ENCODE results near the gene HSF4. TPM values are rescaled to one million over a fixed set of nuclear protein-coding genes. Genes with fewer than 3 reads are reported as not detected.
"Not testable (repeated sequence)": the region's sequence is repeated elsewhere in the genome, so short reads cannot be mapped to it uniquely, and the experiment has no call there.

The HSF4 gene
- total and polyA plus RNA-seq, 4 donors, result 5.1 to 62.5 (median 21.0) TPM

- H3K9ac ChIP-seq (ENCODE audit: insufficient read depth in 1 of 2, low read length in 2 of 2), result no peak overlapping the region
- H3K27me3 ChIP-seq (ENCODE audit: control insufficient read depth in 3 of 3, insufficient read depth in 3 of 3, low read length in 2 of 3), result no peaks in the 10 kb centered on the region
- no peaks in the 10 kb centered on the region for H3K4me1 ChIP-seq (ENCODE audit: control insufficient read depth in 5 of 5, insufficient read depth in 5 of 5, low read length in 5 of 5)
- no peaks in the 10 kb centered on the region for H3K9me3 ChIP-seq (ENCODE audit: control insufficient read depth in 4 of 4, insufficient read depth in 3 of 4, low read length in 3 of 4)
- ATAC-seq (ENCODE audit: insufficient read depth, low FRiP score) (no peak), DNase-seq (no peak)
- H3K4me3 ChIP-seq, result no peak overlapping the region
- no peak overlapping the region for H3K27ac ChIP-seq (ENCODE audit: low read depth in 1 of 2, low read length in 1 of 2)
- no peak for TF ChIP-seq CTCF (IDR thresholded peaks at IDR 0.05; ENCODE audit: control extremely low read depth, extremely low read depth)
- peaks cover 0 to 13% (median 4%) of the 10 kb centered on the region in 4 donors for H3K36me3 ChIP-seq (ENCODE audit: control insufficient read depth in 4 of 4, insufficient read depth in 4 of 4, low read length in 4 of 4)
- 58 to 71% methylated on average over 13 of the region's 13 CpGs for WGBS, 2 donors
Measured at GRCh38 chr16:67116388-67117311, 47.9 kb upstream of the HSF4 start.

- Histone ChIP-seq H3K9me3 (ENCODE audit: control insufficient read depth in 4 of 4, insufficient read depth in 3 of 4, low read length in 3 of 4) (no peaks in the 10 kb centered on the region), H3K4me3 (no peak overlapping the region), H3K4me1 (ENCODE audit: control insufficient read depth in 5 of 5, insufficient read depth in 5 of 5, low read length in 5 of 5) (no peaks in the 10 kb centered on the region), H3K9ac (ENCODE audit: insufficient read depth in 1 of 2, low read length in 2 of 2) (no peak overlapping the region), H3K27ac (ENCODE audit: low read depth in 1 of 2, low read length in 1 of 2) (no peak overlapping the region), H3K27me3 (ENCODE audit: control insufficient read depth in 3 of 3, insufficient read depth in 3 of 3, low read length in 2 of 3) (no peaks in the 10 kb centered on the region), H3K36me3 (ENCODE audit: control insufficient read depth in 4 of 4, insufficient read depth in 4 of 4, low read length in 4 of 4) (peaks cover under 1 to 13% (median 7%) of the 10 kb centered on the region in 4 donors)
- TF ChIP-seq CTCF (IDR thresholded peaks at IDR 0.05; ENCODE audit: control extremely low read depth, extremely low read depth), result no peak
- 82 to 96% methylated on average over 7 to 9 of the region's 9 CpGs for WGBS, 2 donors
- no peak for ATAC-seq (ENCODE audit: insufficient read depth, low FRiP score)
- DNase-seq, result no peak
Measured at GRCh38 chr16:67117716-67118115, 46.8 kb upstream of the HSF4 start.

GRCh38 chr16:67120025-67120424 is 44.5 kb upstream of the HSF4 start:
- H3K36me3 ChIP-seq (ENCODE audit: control insufficient read depth in 4 of 4, insufficient read depth in 4 of 4, low read length in 4 of 4), result peaks cover 8 to 21% (median 12%) of the 10 kb centered on the region in 4 donors
- no peak overlapping the region for H3K27ac ChIP-seq (ENCODE audit: low read depth in 1 of 2, low read length in 1 of 2)

GRCh38 chr16:67122799-67123198 is 41.7 kb upstream of the HSF4 start:
- H3K27ac ChIP-seq (ENCODE audit: low read depth in 1 of 2, low read length in 1 of 2); H3K9ac ChIP-seq (ENCODE audit: insufficient read depth in 1 of 2, low read length in 2 of 2); H3K4me3 ChIP-seq; H3K27me3 ChIP-seq (ENCODE audit: control insufficient read depth in 3 of 3, insufficient read depth in 3 of 3, low read length in 2 of 3); DNase-seq; H3K9me3 ChIP-seq (ENCODE audit: control insufficient read depth in 4 of 4, insufficient read depth in 3 of 4, low read length in 3 of 4); ATAC-seq (ENCODE audit: insufficient read depth, low FRiP score); H3K4me1 ChIP-seq (ENCODE audit: control insufficient read depth in 5 of 5, insufficient read depth in 5 of 5, low read length in 5 of 5): not testable (repeated sequence)
- WGBS, 2 donors, result 94 to 98% methylated on average over 5 of the region's 5 CpGs
- H3K36me3 ChIP-seq (ENCODE audit: control insufficient read depth in 4 of 4, insufficient read depth in 4 of 4, low read length in 4 of 4), result peaks cover 12 to 31% (median 16%) of the 10 kb centered on the region in 4 donors

More at GRCh38 chr16:67120025-67120424, 44.5 kb upstream of the HSF4 start:
- DNase-seq (no peak), ATAC-seq (ENCODE audit: insufficient read depth, low FRiP score) (no peak)
- whole genome bisulfite sequencing, 2 donors, result 89 to 92% methylated on average over 5 of the region's 5 CpGs
- Histone ChIP-seq H3K9ac (ENCODE audit: insufficient read depth in 1 of 2, low read length in 2 of 2) (no peak overlapping the region), H3K27me3 (ENCODE audit: control insufficient read depth in 3 of 3, insufficient read depth in 3 of 3, low read length in 2 of 3) (no peaks in the 10 kb centered on the region), H3K9me3 (ENCODE audit: control insufficient read depth in 4 of 4, insufficient read depth in 3 of 4, low read length in 3 of 4) (no peaks in the 10 kb centered on the region), H3K4me3 (no peak overlapping the region), H3K4me1 (ENCODE audit: control insufficient read depth in 5 of 5, insufficient read depth in 5 of 5, low read length in 5 of 5) (no peaks in the 10 kb centered on the region)
- TF ChIP-seq CTCF (IDR thresholded peaks at IDR 0.05; ENCODE audit: control extremely low read depth, extremely low read depth), result no peak

All from lung (tissue), 12 donors.